Erythroblast (primary cell): ENCODE measurements around the gene CBFB.
"Not testable (repeated sequence)": the region's sequence is repeated elsewhere in the genome, so short reads cannot be mapped to it uniquely, and the experiment has no call there.

Experiments
- GATA1 ChIP-seq: IDR thresholded peaks from 2 replicates; pipeline ENCODE4 v1.6.1; 2011; ENCODE audit warnings: low read depth, mild to moderate bottlenecking, control low read depth, low read length, moderate library complexity
- POLR2A ChIP-seq: IDR thresholded peaks from 2 replicates; pipeline ENCODE4 v1.6.1; 2011; ENCODE audit warnings: mild to moderate bottlenecking, low read length

DNA sequence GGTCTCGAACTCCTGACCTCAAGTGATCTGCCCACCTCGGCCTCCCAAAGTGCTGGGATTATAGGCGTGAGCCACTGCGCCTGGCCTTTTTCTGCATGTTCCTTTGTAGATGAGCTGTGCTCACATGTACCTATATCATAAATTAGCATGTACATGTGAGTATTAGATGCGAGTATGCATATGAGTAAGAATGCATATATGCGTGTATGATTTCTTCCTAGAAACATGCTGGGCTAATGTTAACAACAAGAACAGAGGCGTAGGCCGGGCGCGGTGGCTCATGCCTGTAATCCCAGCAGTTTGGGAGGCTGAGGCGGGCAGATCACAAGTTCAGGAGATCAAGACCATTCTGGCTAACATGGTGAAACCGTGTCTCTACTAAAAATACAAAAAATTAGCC is 35.4 kb upstream of the CBFB start:
- TF ChIP-seq POLR2A, GATA1: not testable (repeated sequence)
